Glutamatergic neuron (in vitro differentiated cells): ENCODE results near the gene OR9A4. TPM values are rescaled to one million over a fixed set of nuclear protein-coding genes. Genes with fewer than 3 reads are reported as not detected.

Source experiments
- DNase-seq: peaks from one replicate; pipeline ENCODE4 v3.0.0; 2022
- H3K27ac Mint-ChIP-seq: one replicate; pipeline ENCODE4 v1.8.0; 2020; ENCODE audit warnings: mild to moderate bottlenecking, mixed read lengths, inconsistent platforms; ENCODE audit not compliant: unreplicated experiment
- H3K27me3 Mint-ChIP-seq: one replicate; pipeline ENCODE4 v1.8.0; 2020; ENCODE audit warnings: mild to moderate bottlenecking, moderate library complexity, mixed read lengths, inconsistent platforms; ENCODE audit not compliant: unreplicated experiment
- H3K36me3 Mint-ChIP-seq: one replicate; pipeline ENCODE4 v1.8.0; 2020; ENCODE audit warnings: mild to moderate bottlenecking, mixed read lengths, inconsistent platforms; ENCODE audit not compliant: unreplicated experiment
- H3K4me1 Mint-ChIP-seq: one replicate; pipeline ENCODE4 v1.8.0; 2020; ENCODE audit warnings: mild to moderate bottlenecking, low read depth, mixed read lengths, inconsistent platforms; ENCODE audit not compliant: unreplicated experiment
- H3K4me3 Mint-ChIP-seq: one replicate; pipeline ENCODE4 v1.8.0; 2020; ENCODE audit warnings: mild to moderate bottlenecking, mixed read lengths, inconsistent platforms; ENCODE audit not compliant: unreplicated experiment
- H3K9me3 Mint-ChIP-seq: one replicate; pipeline ENCODE4 v1.8.0; 2020; ENCODE audit warnings: mild to moderate bottlenecking, moderate library complexity, mixed read lengths, inconsistent platforms; ENCODE audit not compliant: unreplicated experiment
- CTCF ChIP-seq: fragments of 200-600 bp; sonication (generic); IDR thresholded peaks from one replicate; pipeline ENCODE4 v1.5.0; 2021; ENCODE audit not compliant: partially characterized antibody, unreplicated experiment
- total RNA-seq: library from RNA; stranded (reverse); fragmentation: NEBNext Ultra II Directional; extraction: Animal tissue kit (Norgen Biotek cat#: 25700); gene quantifications from one replicate; pipeline ENCODE4 v1.2.1, GENCODE V29; 2021; ENCODE audit not compliant: unreplicated experiment

Gene OR9A4
- total RNA-seq, 1 donor from 2014 or later, result not detected

DNA sequence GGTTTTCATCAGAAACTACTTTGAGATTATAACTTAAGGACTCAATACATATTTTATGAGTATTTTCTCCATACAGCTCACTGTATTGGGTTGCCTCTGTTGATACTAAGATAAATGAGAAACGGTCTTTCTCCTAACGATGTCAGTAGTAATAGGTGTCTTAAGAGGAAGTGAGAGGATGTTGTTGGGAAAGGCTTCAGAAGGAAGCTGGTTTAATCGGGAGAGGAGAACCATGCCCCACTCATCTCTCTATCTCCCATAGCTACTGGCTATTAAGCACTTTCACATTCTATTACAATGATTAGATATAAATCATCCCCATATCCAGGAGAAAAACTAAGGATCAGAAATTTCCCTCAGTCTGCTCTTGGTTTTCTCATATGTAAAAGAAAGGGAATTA, 28.6 kb downstream of the OR9A4 start:
- H3K36me3 Mint-ChIP-seq, result no peaks in the 10 kb centered on the region
- no peak for TF ChIP-seq CTCF
- H3K4me3 Mint-ChIP-seq, result no peak overlapping the region
- peaks cover 1% of the 10 kb centered on the region for H3K27me3 Mint-ChIP-seq
- DNase-seq, result no peak
- no peaks in the 10 kb centered on the region for H3K4me1 Mint-ChIP-seq
- no peak overlapping the region for H3K27ac Mint-ChIP-seq
- peaks cover 3% of the 10 kb centered on the region for H3K9me3 Mint-ChIP-seq

DNA sequence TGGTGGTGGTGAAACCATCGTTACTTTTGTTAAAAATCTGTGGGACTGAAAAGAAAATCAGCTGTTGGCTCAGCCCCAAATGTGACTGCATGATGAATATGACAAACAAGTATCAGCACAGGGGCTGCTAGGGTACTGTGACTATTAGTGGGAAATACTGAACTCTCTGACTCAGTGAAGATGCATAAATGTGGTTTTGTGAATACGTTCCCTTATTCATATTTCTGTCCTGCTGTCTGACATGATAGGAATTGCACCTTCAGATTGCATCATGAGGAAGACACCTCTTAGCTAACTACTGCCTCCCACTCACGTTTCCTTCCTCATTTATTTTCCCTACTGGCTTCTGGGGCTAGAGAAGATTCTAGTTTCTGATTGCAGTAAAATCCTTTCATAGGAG, 29.2 kb downstream of the OR9A4 start:
- H3K36me3 Mint-ChIP-seq, result no peaks in the 10 kb centered on the region

DNA sequence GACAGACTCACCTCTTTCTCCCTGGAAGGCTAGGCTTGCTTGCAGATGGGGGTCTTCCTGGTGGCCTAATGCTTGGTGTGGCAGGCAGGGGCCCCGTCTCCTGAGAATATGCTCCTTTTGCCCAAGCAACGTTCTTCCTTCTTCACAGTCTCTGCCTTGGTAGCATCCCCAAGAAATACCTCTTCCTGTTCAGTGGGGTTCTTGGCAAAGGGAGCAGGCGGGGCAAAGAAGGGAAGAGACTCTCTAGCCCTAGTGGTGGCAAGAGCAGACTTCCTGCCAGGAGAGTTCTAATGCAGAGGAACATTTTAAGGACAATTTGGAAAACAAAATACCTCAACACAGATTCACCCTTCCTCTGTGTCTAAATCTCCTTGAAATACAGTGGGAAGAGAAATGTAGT, 30.6 kb downstream of the OR9A4 start, which contains the start of gene CLEC5A:
TSS of gene CLEC5A (minus strand) at position 179 of the 400 bp plus-strand sequence. CDS start 682 bp downstream, outside the sequence.
- H3K27ac Mint-ChIP-seq, result no peak within 1 kb of the TSS

More for the DNA sequence above, 29.2 kb downstream of the OR9A4 start:
- H3K27me3 Mint-ChIP-seq, result peaks cover 1% of the 10 kb centered on the region
- no peaks in the 10 kb centered on the region for H3K4me1 Mint-ChIP-seq
- H3K4me3 Mint-ChIP-seq, result no peak overlapping the region
- no peak for TF ChIP-seq CTCF
- H3K9me3 Mint-ChIP-seq, result peaks cover 5% of the 10 kb centered on the region
- no peak overlapping the region for H3K27ac Mint-ChIP-seq
- DNase-seq, result no peak

GRCh38 chr7:141949021-141949420, 32.8 kb downstream of the OR9A4 start:
- H3K4me1 Mint-ChIP-seq, result no peaks in the 10 kb centered on the region
- H3K27ac Mint-ChIP-seq, result no peak overlapping the region
- no peak overlapping the region for H3K4me3 Mint-ChIP-seq
- no peak for TF ChIP-seq CTCF
- H3K36me3 Mint-ChIP-seq, result no peaks in the 10 kb centered on the region
- DNase-seq, result no peak
- H3K27me3 Mint-ChIP-seq, result peaks cover 1% of the 10 kb centered on the region
- H3K9me3 Mint-ChIP-seq, result peaks cover 5% of the 10 kb centered on the region

More for the DNA sequence above, 30.6 kb downstream of the OR9A4 start, which contains the start of gene CLEC5A:
- Mint-ChIP-seq H3K27me3 (peaks cover 1% of the 10 kb centered on the region), H3K9me3 (peaks cover 5% of the 10 kb centered on the region), H3K36me3 (no peaks in the 10 kb centered on the region), H3K4me1 (no peaks in the 10 kb centered on the region), H3K4me3 (no peak within 1 kb of the TSS)
- DNase-seq, result no peak
- TF ChIP-seq CTCF, result no peak

DNA sequence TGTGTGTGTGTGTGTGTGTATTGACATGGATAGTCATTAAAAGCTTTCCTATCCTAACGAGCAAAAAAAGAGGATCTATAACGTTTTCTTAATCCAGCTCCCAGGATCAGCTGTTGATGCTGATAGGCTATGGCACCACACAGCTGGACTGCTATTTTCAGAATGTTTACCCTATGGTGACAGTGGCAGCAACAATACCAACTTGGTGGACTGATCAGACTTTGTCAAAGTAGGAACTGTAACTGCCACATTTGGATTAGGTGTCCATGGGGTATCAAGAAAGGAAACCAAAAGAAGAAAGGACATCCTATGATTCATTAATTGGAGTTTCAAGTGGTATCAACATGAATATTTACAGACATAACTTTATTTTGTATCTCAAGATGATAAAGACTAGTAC, 33.3 kb downstream of the OR9A4 start:
- H3K27me3 Mint-ChIP-seq, result peaks cover 1% of the 10 kb centered on the region

More for the DNA sequence above, 33.3 kb downstream of the OR9A4 start:
- Mint-ChIP-seq H3K9me3 (peaks cover 5% of the 10 kb centered on the region), H3K27ac (no peak overlapping the region), H3K36me3 (no peaks in the 10 kb centered on the region), H3K4me1 (no peaks in the 10 kb centered on the region), H3K4me3 (no peak overlapping the region)
- DNase-seq, result no peak
- no peak for TF ChIP-seq CTCF
